GM19023 (cell line): ENCODE measurements around the gene CCDC38.
"Not testable (repeated sequence)": the region's sequence is repeated elsewhere in the genome, so short reads cannot be mapped to it uniquely, and the experiment has no call there.

Experiments used
- ATAC-seq: cut with Tn5 transposase; IDR thresholded peaks from one replicate; pipeline ENCODE4 v1.9.1; 2021; ENCODE audit warnings: mild to moderate bottlenecking, moderate library complexity; ENCODE audit not compliant: unreplicated experiment

The CCDC38 gene

DNA sequence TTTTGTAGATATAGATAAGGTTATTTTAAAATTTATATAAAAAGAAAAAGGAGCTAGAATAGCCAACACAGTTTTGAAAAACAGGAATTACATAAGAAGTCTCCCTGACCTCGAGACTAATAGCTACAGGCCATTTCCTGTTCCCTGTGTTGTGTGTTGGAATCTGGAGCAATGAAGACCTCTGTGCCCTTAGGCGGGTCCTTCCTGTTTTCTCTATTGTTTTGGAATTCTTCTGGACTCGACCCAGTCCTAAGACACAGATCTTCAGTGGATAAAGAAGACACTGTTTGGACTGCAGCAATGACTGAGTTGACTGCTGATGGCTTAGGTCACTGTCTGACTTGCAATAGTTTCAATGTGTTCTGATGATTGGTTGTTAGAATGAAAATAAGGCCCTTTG, 57.4 kb downstream of the CCDC38 start:
- ATAC-seq: no peak

GRCh38 chr12:95882873-95883272, 59.5 kb downstream of the CCDC38 start:
- no peak for ATAC-seq

GRCh38 chr12:95882080-95882479, 60.3 kb downstream of the CCDC38 start:
- ATAC-seq: no peak

DNA sequence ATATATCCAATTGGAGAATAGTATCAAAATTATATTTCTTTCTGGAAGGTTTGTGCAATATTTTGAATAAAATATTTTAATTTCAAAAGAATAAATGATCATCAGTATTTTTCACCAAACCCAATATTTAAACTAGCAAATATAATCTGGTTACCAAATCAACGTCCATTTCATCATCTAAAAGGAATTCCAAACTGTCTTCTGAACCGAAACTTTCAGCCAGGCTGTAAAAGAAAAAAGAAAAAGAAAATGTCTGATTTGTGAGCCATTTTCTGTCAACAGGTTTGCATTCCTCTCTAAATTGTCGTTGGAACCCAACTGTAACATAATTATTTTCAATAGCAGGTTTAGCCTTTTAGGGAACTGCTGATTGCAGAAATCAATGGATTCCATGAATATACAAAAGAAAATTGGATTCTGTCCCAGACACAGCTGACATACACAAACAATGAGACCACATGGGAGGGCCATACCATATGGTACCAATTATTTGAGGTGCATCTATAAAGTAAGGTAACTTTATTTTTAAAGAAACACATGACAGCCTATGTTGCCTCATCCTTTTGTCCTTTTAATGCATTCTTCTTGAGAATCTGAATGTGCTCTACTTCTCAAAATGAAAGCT, 61.0 kb downstream of the CCDC38 start:
- no peak for ATAC-seq

DNA sequence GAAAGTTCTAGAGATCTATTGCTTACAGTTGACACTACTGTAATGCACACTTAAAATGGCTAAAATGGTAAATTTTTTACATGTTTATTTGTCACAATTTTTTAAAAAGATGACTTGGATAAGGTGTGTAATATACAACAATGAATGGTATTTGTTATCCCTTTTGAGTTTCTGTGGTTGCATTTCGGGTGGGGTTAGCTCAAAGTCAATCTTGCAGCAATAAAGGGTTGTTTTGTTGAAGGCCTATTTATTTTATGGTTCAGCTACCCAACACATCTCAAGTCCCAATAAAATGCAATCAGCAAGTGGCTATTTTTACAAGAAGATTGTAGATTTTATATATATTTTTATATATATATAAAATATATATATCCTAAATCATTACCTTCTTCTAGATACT, 61.5 kb downstream of the CCDC38 start:
- no peak for ATAC-seq

GRCh38 chr12:95877622-95878021, 64.8 kb downstream of the CCDC38 start:
- no peak for ATAC-seq

DNA sequence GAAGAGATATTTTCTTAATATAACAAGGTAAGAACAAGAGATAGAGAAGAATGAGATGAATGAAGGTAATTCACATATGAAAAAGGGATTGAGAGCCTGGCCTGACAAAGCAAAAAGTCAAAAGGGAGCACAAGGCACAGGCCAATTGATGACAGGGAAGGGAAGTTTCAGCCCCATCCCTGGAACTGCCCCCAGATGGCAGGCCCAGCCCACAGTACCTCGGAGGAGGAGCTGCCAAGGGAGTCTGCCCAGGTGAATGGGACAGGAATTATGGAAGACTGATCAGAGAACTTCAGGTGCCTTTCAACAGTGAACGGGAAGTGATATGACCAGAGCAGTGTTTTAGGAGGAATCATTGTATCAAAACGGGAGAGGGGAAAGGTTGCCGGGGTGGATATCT, 68.0 kb downstream of the CCDC38 start:
- ATAC-seq: no peak

- no peak for ATAC-seq
Measured at GRCh38 chr12:95870897-95871296, 71.5 kb downstream of the CCDC38 start.

DNA sequence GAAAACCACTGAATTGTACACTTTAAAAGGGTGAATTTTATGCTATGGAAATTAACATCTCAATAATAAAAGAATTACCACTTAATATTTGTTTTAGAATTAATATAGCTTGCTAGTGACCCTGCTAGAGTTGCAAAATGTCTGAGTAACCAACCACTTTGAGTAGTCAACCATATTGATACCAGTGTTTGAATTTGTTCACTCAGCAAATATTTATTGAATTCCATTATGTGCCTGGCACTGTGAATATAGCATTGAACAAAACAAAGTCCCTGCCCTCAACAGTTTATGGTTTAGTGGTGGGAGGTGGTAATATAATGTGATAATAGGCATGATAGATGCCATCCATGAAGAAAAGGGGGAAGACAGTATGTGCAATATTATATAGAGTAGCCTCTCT, 79.1 kb downstream of the CCDC38 start:
- ATAC-seq: no peak

DNA sequence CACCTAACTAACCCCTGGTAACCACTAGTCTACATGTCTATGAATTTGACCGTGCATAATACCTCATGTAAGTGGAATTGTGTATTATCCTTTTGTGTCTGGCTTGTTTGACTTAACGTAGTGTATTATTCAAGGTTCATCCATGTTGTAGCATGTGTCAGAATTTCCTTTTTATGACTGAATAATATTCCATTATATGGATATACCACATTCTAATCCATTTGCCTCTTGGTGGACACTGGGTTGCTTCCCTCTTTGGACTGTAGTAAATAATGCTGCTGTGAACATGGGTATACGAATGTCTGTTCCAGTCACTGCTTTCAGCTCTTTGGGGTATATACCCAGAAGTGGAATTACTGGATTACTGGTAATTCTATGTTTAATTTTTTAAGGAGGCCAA, 80.4 kb downstream of the CCDC38 start:
- ATAC-seq: no peak

DNA sequence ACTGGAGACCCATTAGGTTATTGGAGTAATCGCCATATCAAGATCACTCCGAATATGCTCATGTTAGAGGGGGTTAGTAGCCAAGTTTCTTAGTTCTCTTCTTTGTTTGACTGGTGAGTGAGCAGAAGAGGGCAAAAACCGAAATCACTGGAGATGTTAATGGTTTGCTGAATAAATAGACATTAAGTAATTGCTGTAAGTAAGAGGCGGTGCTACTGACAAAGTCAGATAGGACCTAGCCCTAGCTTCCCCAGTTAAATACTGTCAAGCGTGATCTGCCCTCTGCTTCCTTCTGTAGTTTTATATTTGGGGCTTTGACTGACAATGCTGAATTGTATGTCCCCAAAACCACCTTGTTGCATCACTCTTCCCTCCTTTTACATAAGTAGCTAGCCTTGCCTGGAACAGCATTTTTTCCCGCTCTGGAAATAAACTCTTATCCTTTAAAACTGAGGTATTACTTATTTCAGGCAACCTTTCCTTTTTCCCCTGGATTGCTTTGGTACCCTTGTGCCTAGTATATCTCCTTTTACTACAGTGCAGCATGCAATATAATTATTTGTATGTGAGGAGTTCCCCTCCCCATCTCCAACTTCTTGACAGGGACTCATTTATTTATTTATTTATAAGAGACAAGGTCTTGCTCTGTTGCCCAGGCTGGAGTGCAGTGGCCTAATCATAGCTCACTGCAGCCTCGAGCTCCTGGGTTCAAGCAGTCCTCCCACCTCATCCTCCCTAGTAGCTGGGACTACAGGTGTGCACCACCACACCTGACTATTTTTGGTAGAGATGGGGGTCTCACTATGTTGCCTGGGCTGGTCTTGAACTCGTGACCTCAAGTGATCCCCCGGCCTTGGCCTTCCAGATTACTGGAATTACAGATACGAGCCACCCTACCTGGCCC, 82.2 kb downstream of the CCDC38 start:
- ATAC-seq: no peak

- no peak for ATAC-seq
Measured at GRCh38 chr12:95859344-95859816, 83.0 kb downstream of the CCDC38 start.

- peak; percentile 100 for ATAC-seq
Measured at GRCh38 chr12:95858451-95859343, 83.7 kb downstream of the CCDC38 start, which contains the start of gene SNRPF. TSS of gene SNRPF (plus strand) at chr12:95858952. CDS start at chr12:95859074, 122 bp downstream.

DNA sequence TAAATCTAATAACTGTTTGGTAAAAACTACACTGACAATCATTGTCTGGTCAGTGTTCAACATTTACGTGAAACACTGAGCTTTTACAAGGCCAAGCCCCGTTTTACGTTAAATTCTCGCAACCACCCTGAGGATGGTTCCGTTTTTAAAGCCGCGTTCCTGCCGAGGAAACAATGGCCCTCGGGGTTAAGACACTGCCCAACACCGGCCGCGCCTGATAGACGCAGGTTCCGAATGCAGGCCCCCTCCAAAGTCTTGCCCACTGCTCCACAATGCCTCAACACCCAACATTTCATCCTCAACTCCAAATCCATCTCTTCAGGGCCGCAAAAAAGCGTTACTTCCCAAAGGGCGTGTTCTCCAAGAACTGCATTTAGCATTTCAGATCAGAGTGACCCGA, 84.6 kb downstream of the CCDC38 start:
- no peak for ATAC-seq

DNA sequence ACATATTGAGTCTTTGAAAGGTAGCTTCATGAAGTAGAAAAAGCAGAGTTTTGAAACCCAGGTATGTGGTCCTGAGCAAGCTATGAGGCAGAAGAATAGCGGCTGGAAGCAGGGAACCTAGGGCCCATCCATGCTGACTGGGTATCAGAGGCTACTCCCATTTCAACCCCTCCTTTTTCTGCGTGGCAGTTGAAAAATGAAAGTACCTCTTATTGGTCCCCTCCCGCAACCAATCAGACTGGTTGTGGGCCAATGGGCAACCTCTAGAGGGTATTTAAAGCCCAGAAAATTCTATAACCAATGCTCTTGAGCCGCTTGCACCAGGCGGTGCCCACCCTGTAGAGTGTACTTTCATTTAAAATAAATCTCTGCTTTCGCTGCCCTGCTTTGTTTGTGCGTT, 85.3 kb downstream of the CCDC38 start:
- ATAC-seq: no peak

DNA sequence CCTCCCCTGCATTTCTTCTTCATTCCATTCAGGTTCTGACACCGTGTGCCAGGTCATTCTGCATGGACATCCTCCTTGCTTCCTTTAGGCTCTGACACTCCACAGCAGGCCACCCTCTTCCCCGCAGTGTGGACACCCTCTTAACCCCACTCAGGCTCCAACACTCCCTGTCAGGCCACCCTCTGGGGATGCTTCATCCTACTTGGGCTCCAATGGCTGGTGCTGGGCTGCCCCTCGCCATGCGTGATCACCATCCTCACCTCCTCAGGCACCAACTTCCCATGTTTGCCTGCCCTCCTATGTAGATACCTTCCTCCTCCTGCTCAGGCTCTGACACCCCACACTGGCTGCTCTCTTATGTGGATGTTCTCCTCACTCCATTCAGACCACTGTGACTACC, 90.3 kb downstream of the CCDC38 start:
- ATAC-seq: no peak

GRCh38 chr12:95851606-95852005, 90.8 kb downstream of the CCDC38 start:
- no peak for ATAC-seq

DNA sequence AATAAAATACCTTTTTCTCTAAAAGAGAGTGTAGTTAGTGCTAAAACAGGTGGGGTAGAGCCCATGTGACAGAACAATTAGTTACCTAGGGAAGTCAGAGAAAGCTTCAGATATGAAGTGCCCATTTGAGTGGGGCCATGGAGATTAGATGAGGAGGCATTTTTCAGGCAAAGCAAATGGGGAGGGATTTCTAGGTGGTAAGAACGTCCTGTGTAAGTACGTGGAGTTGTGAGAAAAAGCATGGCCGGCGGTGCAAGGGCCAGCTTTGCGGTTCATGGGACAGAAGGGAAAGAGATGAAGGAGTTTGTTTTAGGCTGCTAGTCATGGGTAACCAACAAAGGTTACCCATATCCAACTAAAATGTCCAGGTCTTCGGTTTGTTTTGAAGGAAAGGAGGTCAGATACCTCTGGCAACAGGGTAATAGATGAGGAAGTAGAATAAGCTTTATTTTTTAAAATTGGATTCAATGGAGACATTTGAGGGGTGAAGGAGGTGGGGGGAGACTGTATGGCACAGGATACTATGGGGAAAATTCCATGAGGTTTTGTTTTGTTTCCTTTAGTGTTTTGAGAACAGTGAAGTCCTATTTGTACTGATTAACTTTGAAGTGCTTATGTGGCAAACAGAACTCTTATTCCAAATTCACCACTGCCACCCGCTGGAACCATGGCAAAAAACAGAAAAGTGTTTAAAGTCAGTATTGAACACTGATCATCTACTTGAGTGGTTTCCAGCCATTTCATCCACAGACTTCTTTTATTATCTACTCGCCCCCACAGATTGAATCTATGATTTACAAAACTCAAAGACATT, 93.6 kb downstream of the CCDC38 start:
- ATAC-seq: no peak

- ATAC-seq: not testable (repeated sequence)
Measured at GRCh38 chr12:95842426-95842825, 100.0 kb downstream of the CCDC38 start.

DNA sequence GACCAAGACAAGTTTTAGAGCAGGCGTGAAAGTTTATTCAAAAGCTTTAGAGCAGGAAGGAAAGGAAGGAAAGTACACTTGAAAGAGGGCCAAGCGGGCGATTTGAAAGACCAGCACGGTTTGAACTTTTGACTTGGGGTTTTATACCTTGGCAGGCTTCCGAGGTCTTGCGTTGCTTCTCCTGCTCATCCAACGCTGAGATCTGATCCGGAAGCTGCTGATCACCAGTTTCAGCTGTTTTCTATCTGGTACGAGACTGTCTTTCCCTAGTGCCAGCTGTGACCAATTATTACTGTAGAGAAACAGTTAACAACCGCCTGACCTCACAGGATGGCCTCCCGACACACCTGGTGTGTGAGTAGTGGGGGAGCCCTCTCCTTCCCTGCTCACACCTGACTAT, 104.3 kb downstream of the CCDC38 start:
- no peak for ATAC-seq
